Coronary artery (tissue), 2 donors: ENCODE results near the gene CFAP77.

Experiments used
- DNase-seq: peaks from one replicate; pipeline ENCODE4 v3.0.0-alpha.2; 2017; ENCODE audit warnings: low spot score
- H3K27ac ChIP-seq, 2 donors: fragments of 200-600 bp; sonication (generic); one replicate each; pipeline ENCODE4 v1.5.1; 2016 to 2019
- H3K4me3 ChIP-seq: fragments of 200-600 bp; sonication (generic); 2 replicates; pipeline ENCODE4 v1.5.1; 2016; ENCODE audit warnings: mild to moderate bottlenecking, moderate library complexity
- CTCF ChIP-seq: fragments of 200-600 bp; sonication (generic); IDR thresholded peaks from one replicate; pipeline ENCODE4 v1.5.1; 2019; ENCODE audit warnings: antibody characterized with exemption

The CFAP77 gene

DNA sequence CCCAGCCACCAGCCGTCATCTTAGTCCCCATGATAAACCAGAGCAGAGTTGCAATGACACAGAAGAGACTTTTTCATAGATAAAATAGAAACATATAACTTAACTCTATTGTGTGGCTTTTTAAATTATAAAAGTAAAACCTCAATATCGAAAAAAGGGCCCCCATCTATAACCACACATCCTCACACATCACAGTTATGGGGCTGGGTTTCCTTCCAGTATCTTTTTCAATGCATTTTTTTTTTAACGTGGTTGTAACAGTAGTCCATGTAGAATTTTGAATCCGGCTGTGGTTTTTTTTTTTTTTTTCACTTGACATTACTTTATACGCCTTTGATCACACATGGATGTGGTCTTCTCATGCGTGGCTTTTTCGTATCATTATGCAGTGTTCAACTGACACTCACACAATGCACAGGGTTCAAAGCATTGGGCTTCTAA lies 77.4 kb downstream of the CFAP77 start:
- H3K4me3 ChIP-seq = no peak overlapping the region

DNA sequence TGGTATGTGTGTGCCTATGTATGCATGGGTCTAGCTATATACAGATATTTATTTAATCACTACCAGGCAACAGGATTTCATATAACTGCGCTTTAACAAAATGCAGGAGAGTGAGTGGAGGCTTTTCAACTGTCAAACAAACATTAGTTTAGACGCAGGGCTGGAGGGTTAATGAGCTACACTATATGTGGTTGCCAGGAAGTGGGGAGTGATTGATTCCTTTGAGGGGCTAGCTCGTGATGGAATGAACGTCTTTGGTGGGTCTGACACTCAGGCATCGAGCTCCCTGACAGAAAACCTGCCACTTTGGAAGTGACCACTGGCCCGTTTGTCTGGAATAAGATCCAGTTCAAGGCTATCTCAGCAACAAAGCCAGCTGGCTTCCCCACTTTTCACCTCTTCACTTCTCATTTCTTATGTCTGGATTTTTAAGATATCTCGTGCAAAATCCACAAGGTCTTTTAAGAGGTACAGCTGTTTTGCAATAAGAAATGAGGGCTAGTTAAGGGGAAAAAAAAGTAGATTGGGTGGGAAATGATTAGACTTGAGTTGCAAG lies 78.0 kb downstream of the CFAP77 start:
- no peak for DNase-seq
- no peak for TF ChIP-seq CTCF

More for the DNA sequence above, 77.4 kb downstream of the CFAP77 start:
- TF ChIP-seq CTCF = no peak
- no peak for DNase-seq
- no peak overlapping the region for H3K27ac ChIP-seq

GRCh38 chr9:132488626-132489025 lies 78.6 kb downstream of the CFAP77 start:
- no peak for TF ChIP-seq CTCF
- no peak for DNase-seq
- H3K4me3 ChIP-seq = no peak overlapping the region
- H3K27ac ChIP-seq = no peak overlapping the region

More for the DNA sequence above, 78.0 kb downstream of the CFAP77 start:
- Histone ChIP-seq H3K27ac (no peak overlapping the region), H3K4me3 (no peak overlapping the region)

DNA sequence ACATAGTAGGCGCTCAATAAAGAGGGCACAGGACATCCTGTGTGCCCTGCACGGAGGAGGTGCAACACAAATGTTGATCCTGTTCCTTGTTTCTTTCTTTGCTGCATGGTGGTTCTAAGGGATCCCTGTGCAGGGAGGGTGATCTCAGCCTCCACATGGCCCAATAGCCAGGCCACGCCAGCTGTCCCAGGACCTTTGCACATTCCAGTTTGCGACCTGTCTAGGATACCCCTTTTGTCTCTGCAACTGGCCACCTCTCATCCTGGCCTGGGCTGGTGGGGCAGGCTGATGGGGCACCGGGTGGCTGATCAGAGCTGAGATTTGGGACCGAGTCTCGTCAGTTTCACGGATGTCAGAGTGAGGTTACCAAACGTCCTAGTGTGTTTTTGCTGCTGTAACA lies 79.5 kb downstream of the CFAP77 start:
- no peak for DNase-seq
- no peak overlapping the region for H3K4me3 ChIP-seq
- TF ChIP-seq CTCF = no peak
- no peak overlapping the region for H3K27ac ChIP-seq

- Histone ChIP-seq H3K4me3 (no peak overlapping the region), H3K27ac (no peak overlapping the region)
- TF ChIP-seq CTCF = no peak
- DNase-seq = no peak
Observed at GRCh38 chr9:132494857-132495256, 84.8 kb downstream of the CFAP77 start.

DNA sequence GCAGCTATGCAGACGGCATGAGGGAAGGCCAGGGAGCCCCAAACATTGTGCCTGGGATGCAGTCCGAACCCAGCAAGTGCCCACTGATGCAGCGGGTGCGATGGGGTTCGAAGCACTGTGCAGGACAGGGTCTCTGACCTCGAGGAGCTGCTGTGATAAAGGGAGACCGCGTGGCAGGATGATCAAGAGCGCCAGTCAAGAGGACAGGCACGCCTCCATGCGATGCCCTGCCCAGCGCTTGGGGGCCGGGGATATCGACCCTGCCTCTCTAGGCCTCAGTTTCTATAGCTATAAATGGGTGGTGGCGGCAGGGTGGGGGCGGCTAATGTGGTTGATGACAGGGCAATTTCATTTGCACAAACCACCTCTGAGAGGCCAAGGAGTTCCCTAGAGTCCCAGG lies 87.7 kb downstream of the CFAP77 start:
- no peak for DNase-seq
- no peak overlapping the region for H3K27ac ChIP-seq
- no peak overlapping the region for H3K4me3 ChIP-seq
- no peak for TF ChIP-seq CTCF

DNA sequence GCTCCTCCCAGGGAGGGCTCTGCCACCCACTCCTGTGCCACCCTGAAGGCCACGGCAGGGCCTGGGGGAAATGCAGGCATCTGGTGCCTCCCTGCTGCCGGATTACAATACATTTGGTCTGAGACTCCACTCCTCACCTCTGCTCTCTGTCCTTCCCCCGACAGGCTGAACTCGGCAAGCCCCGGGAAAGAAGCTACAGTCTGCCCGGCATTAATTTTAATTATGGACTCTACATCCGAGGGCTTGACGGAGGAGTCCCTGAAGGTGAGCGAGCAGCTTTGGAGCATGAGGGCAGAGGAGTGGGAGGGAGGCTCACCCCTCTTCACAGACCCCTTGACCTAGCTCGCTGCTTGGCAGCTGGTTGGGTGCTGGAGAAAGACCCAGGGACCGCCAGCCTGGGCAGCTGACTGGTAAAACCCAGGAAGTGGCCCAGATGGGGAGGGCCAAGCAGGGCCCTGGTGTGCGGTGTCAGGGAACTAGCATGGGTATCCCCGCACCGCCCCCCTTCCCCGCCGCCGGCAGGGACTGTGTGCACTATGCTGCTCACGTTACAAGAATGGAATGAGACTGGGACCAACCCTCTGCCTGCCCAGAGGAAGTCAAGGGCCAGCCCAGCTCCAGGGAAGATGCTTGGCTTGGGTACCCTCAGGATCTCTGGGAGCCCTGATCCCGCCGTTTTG lies 88.7 kb downstream of the CFAP77 start:
- Histone ChIP-seq H3K4me3 (no peak overlapping the region), H3K27ac (no peak overlapping the region)
- no peak for TF ChIP-seq CTCF
- DNase-seq = no peak
